COLO668 (cell line): ENCODE results near the gene LIF.
"Not testable (repeated sequence)": the region's sequence is repeated elsewhere in the genome, so short reads cannot be mapped to it uniquely, and the experiment has no call there.

ENCODE experiments used
- DNase-seq: peaks from one replicate; lab custom pipeline; 2025; ENCODE audit not compliant: unreplicated experiment; lab: John Stamatoyannopoulos, UW

Gene LIF

GRCh38 chr22:30244641-30245040, 1.9 kb downstream of the LIF start:
- no peak for DNase-seq

GRCh38 chr22:30244066-30244465, 2.5 kb downstream of the LIF start:
- DNase-seq = no peak

- no peak for DNase-seq
Measured at GRCh38 chr22:30243661-30244060, 2.9 kb downstream of the LIF start.

- no peak for DNase-seq
Measured at GRCh38 chr22:30241576-30242371, 4.8 kb downstream of the LIF start.

GRCh38 chr22:30240541-30241417, 5.8 kb downstream of the LIF start:
- no peak for DNase-seq

- DNase-seq = no peak
Measured at GRCh38 chr22:30239488-30240405, 6.8 kb downstream of the LIF start.

GRCh38 chr22:30238661-30239487, 7.7 kb downstream of the LIF start:
- DNase-seq = no peak

- no peak for DNase-seq
Measured at GRCh38 chr22:30238136-30238535, 8.4 kb downstream of the LIF start.

- no peak for DNase-seq
Measured at GRCh38 chr22:30236875-30237274, 9.7 kb downstream of the LIF start.

- DNase-seq = no peak
Measured at GRCh38 chr22:30235687-30236170, 10.8 kb downstream of the LIF start.

- no peak for DNase-seq
Measured at GRCh38 chr22:30234786-30235470, 11.6 kb downstream of the LIF start.

- not testable (repeated sequence) for DNase-seq
Measured at GRCh38 chr22:30234325-30234724, 12.2 kb downstream of the LIF start.

- DNase-seq = no peak
Measured at GRCh38 chr22:30233582-30233981, 13.0 kb downstream of the LIF start.

- DNase-seq = no peak
Measured at GRCh38 chr22:30232716-30233218, 13.8 kb downstream of the LIF start.

- no peak for DNase-seq
Measured at GRCh38 chr22:30230787-30231461, 15.6 kb downstream of the LIF start.

GRCh38 chr22:30230330-30230729, 16.2 kb downstream of the LIF start:
- no peak for DNase-seq

GRCh38 chr22:30228509-30229359, 17.8 kb downstream of the LIF start:
- peak; percentile 24 for DNase-seq
